LNCaP clone FGC (cell line): Measurements from ENCODE around the gene HSF4.

ENCODE experiments used
- DNase-seq: peaks from one replicate; pipeline ENCODE4 v3.0.0-alpha.2; 2011; ENCODE audit warnings: low read depth
- H3K4me3 ChIP-seq: 2 replicates; pipeline ENCODE4 v1.5.1; 2011; ENCODE audit warnings: mild to moderate bottlenecking, low read depth, low read length, control low read depth
- CTCF ChIP-seq: IDR thresholded peaks from 2 replicates; pipeline ENCODE4 v1.5.1; 2012; ENCODE audit warnings: mild to moderate bottlenecking; ENCODE audit not compliant: control insufficient read depth, insufficient read depth; ENCODE audit errors: extremely low read depth

The HSF4 gene

GRCh38 chr16:67156143-67156844 lies 8.3 kb upstream of the HSF4 start:
- DNase-seq = no peak
- no peak for TF ChIP-seq CTCF
- H3K4me3 ChIP-seq = no peak overlapping the region

GRCh38 chr16:67157106-67157748 lies 7.3 kb upstream of the HSF4 start:
- no peak overlapping the region for H3K4me3 ChIP-seq
- DNase-seq = no peak
- no peak for TF ChIP-seq CTCF

GRCh38 chr16:67157892-67158635 lies 6.5 kb upstream of the HSF4 start:
- DNase-seq = no peak
- peak overlapping the region; percentile 92 for H3K4me3 ChIP-seq

GRCh38 chr16:67158637-67159600 lies 5.6 kb upstream of the HSF4 start:
- peak overlapping the region; percentile 92 for H3K4me3 ChIP-seq
- TF ChIP-seq CTCF = no peak
- DNase-seq = no peak

More at GRCh38 chr16:67157892-67158635, 6.5 kb upstream of the HSF4 start:
- no peak for TF ChIP-seq CTCF

- no peak; the same call in 1 of the 2 replicates for TF ChIP-seq CTCF
- DNase-seq = peak; percentile 69
- peak overlapping the region; percentile 92 for H3K4me3 ChIP-seq
These were observed 2.9 kb upstream of the HSF4 start for GRCh38 chr16:67161595-67162058.

GRCh38 chr16:67162506-67163163 lies 1.9 kb upstream of the HSF4 start:
- no peak for TF ChIP-seq CTCF
- H3K4me3 ChIP-seq = peak overlapping the region; percentile 92
- no peak for DNase-seq
